Duodenal mucosa (tissue), 2 donors: ENCODE results near the gene HOXD8.

ENCODE experiments used
- H3K27ac ChIP-seq: one replicate; pipeline ENCODE4 v1.7.0; 2013; ENCODE audit warnings: low read depth, low read length
- H3K27me3 ChIP-seq, 2 donors: one replicate each; pipeline ENCODE4 v1.7.0; 2013; ENCODE audit warnings: low read length in 2 of 2, control low read depth in 1 of 2; ENCODE audit not compliant: insufficient read depth in 2 of 2, control insufficient read depth in 1 of 2
- H3K36me3 ChIP-seq, 2 donors: one replicate each; pipeline ENCODE4 v1.7.0; 2013; ENCODE audit warnings: low read length in 2 of 2, control low read depth in 1 of 2; ENCODE audit not compliant: insufficient read depth in 2 of 2, control insufficient read depth in 1 of 2
- H3K4me1 ChIP-seq, 2 donors: one replicate each; pipeline ENCODE4 v1.7.0; 2013; ENCODE audit warnings: low read length in 2 of 2, control low read depth in 1 of 2; ENCODE audit not compliant: insufficient read depth in 2 of 2, control insufficient read depth in 1 of 2
- H3K4me3 ChIP-seq, 2 donors: one replicate each; pipeline ENCODE4 v1.7.0; 2013; ENCODE audit warnings: low read length in 2 of 2, low read depth in 1 of 2
- H3K9ac ChIP-seq, 2 donors: one replicate each; pipeline ENCODE4 v1.7.0; 2013; ENCODE audit warnings: low read length in 2 of 2, low read depth in 1 of 2
- H3K9me3 ChIP-seq, 2 donors: one replicate each; pipeline ENCODE4 v1.7.0; 2013; ENCODE audit warnings: low read length in 2 of 2, control low read depth in 1 of 2; ENCODE audit not compliant: control insufficient read depth in 1 of 2

HOXD8 gene

GRCh38 chr2:176110415-176111308, 18.8 kb upstream of the HOXD8 start:
- H3K4me1 ChIP-seq: peaks cover 0 to 5% of the 10 kb centered on the region in 2 donors
- H3K27me3 ChIP-seq: peaks cover 85 to 92% of the 10 kb centered on the region in 2 donors
- H3K9me3 ChIP-seq: no peaks in the 10 kb centered on the region
- H3K27ac ChIP-seq: no peak overlapping the region
- no peaks in the 10 kb centered on the region for H3K36me3 ChIP-seq
- H3K4me3 ChIP-seq: no peak overlapping the region
- H3K9ac ChIP-seq: no peak overlapping the region

- Histone ChIP-seq H3K4me3 (no peak overlapping the region), H3K4me1 (peaks cover 0 to 5% of the 10 kb centered on the region in 2 donors), H3K27ac (no peak overlapping the region), H3K27me3 (peaks cover 84 to 92% of the 10 kb centered on the region in 2 donors), H3K9ac (no peak overlapping the region), H3K36me3 (no peaks in the 10 kb centered on the region), H3K9me3 (no peaks in the 10 kb centered on the region)
Measured at GRCh38 chr2:176111309-176111663, 18.2 kb upstream of the HOXD8 start.

DNA sequence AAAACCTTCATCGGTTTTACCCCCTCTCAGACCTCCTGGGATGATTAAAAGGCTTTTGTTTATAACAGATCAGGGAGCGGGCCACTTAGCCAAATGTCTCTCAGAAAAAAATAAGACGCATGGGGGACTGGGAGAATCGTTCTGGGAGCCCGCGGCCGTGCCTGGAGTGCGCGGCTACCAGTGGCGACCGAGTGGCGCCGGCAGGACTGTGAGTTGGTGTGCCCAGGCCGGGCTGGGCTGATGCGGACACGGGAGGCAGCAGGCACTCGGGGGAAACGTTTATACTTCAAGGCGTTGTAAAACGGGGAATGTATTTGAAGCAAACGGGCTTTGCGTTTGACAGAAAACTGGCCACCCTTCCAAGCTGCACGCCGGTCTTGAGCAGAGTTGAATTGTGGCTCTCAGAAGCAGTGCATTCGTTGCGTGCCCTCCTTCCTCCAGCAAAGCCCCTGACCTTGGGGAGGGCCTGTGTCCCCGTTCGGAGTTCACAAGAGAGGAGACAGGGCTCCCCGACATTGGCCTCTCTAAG, 17.6 kb upstream of the HOXD8 start:
- H3K36me3 ChIP-seq: no peaks in the 10 kb centered on the region
- no peak overlapping the region for H3K4me3 ChIP-seq
- peaks cover 0 to 4% of the 10 kb centered on the region in 2 donors for H3K4me1 ChIP-seq
- H3K9ac ChIP-seq: no peak overlapping the region
- peak overlapping the region; percentile 10 for H3K27ac ChIP-seq
- H3K27me3 ChIP-seq: peaks cover 87 to 93% of the 10 kb centered on the region in 2 donors
- H3K9me3 ChIP-seq: no peaks in the 10 kb centered on the region

DNA sequence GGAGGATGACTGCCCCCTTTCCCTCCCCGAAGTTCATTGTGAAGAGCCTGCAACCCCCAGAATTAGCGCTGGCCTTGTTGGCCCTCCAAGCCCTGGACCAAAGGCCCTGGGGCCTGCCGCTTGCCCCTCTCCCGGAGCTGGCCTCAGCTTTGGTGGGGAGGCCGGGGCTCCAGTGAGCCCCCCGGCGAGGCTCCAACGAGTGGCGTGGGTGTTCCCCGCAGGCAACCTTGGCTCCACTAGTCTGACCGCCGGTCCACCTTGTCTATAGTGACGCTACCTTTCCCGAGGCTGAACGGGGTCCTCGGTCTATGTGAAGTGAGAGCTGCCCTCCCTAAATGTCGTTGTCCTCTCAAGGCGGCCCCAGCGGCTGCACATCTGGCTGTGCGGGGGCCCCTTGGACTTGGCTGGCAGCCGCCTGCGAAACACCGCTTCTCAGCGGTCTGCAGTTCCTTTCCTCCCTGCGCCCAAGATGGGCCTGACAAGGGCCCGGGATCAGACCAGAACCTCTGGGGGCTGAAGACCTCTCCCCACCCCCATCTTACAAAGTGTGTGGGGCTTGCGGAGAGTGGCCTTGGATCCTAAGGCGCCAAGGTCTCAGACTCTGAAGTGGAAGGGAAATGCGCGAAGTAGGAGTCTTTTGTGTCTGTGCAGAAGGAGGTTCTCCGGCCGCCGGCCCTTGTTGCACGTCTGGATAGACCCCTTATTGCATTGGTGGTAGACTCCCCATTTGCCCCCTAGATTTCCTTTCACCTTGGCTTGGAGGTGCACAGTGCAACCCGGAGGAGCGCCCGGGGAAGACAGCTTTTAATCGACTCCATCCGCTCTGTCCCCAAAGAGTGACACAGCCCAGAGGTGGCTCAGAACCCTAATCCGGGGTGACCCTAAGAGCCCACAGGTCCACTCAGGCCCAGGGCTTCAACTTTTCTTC, 16.9 kb upstream of the HOXD8 start:
- Histone ChIP-seq H3K4me1 (no peaks in the 10 kb centered on the region), H3K36me3 (no peaks in the 10 kb centered on the region), H3K9ac (no peak overlapping the region), H3K27me3 (peaks cover 90 to 96% of the 10 kb centered on the region in 2 donors), H3K27ac (peak overlapping the region; percentile 10), H3K4me3 (no peak overlapping the region), H3K9me3 (no peaks in the 10 kb centered on the region)

DNA sequence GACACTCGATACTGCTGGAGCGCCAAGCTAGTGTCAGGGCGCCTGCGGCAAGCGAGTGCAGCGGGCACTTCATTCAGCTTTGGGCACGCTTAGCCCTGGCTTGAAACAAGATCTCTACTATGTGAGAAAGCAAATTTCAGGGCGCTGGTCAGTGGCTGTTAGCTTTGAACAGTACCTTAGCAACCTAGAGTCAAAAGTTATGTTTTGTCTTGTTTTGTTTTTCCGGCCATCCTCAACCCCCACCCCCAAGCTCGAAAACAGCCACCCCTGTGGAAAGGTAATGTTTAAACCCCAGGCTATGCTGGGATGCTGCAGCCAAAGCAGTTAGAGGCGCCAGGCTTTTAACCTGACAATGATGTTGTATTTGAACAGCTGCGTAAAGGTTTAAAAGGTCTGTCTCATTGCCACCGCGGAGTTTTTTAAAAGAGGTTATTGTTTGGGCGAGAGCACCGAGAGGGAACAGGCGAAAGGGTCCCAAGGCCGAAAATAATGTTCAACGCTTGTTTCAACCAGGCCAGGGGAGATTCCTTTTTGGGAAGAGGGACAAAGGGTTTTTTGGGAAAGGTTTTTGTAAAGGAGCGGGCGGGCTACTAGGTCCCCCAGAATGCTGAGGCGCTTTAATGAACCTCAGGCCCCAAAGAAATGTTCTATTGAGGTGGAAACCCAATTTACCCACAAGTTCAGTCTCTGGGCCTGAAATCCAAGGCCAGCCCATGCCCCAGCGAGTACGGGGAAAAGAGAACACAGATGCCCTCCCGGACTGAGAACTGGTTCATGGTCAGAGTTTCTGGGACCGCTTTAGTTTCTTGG, 15.2 kb upstream of the HOXD8 start:
- Histone ChIP-seq H3K4me1 (no peaks in the 10 kb centered on the region), H3K9me3 (no peaks in the 10 kb centered on the region), H3K9ac (no peak overlapping the region), H3K4me3 (no peak overlapping the region), H3K36me3 (no peaks in the 10 kb centered on the region), H3K27me3 (peaks cover 93 to 99% of the 10 kb centered on the region in 2 donors), H3K27ac (no peak overlapping the region)

DNA sequence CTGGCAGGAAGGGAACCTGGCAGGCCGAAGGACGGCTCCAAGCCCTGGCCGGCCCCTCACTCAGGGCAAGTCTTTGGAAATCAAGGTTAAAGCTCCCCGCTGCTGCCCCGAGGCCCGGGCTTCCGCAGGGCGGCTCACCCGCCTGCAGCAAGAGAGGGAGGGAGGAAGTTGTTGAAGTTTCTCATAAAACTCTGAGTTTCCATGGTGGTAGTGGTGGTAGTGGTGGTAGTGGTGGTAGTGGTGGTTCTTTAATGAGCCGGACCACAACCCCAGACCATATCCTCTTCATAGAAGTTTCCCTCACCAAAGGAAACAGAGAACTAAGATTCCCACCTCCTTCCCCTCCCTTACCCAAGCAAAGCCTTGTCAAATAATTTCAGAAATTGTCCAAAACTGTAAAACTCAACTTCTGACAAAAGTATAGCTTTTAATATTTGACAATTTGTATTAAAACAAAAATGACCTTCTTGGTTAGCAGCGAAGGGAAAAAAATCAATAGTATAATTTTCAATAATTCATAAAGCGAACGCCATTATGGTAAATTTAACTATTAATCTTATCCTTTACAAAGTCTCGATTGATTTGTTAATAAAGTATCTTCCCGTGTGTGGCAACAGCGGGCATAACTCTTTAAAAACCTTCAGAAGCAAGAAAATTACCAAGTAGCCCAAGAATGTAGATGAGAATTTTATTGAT, 14.4 kb upstream of the HOXD8 start:
- Histone ChIP-seq H3K4me1 (no peaks in the 10 kb centered on the region), H3K4me3 (no peak overlapping the region), H3K27ac (no peak overlapping the region), H3K27me3 (peaks cover 93 to 97% of the 10 kb centered on the region in 2 donors), H3K36me3 (no peaks in the 10 kb centered on the region), H3K9ac (no peak overlapping the region), H3K9me3 (no peaks in the 10 kb centered on the region)

DNA sequence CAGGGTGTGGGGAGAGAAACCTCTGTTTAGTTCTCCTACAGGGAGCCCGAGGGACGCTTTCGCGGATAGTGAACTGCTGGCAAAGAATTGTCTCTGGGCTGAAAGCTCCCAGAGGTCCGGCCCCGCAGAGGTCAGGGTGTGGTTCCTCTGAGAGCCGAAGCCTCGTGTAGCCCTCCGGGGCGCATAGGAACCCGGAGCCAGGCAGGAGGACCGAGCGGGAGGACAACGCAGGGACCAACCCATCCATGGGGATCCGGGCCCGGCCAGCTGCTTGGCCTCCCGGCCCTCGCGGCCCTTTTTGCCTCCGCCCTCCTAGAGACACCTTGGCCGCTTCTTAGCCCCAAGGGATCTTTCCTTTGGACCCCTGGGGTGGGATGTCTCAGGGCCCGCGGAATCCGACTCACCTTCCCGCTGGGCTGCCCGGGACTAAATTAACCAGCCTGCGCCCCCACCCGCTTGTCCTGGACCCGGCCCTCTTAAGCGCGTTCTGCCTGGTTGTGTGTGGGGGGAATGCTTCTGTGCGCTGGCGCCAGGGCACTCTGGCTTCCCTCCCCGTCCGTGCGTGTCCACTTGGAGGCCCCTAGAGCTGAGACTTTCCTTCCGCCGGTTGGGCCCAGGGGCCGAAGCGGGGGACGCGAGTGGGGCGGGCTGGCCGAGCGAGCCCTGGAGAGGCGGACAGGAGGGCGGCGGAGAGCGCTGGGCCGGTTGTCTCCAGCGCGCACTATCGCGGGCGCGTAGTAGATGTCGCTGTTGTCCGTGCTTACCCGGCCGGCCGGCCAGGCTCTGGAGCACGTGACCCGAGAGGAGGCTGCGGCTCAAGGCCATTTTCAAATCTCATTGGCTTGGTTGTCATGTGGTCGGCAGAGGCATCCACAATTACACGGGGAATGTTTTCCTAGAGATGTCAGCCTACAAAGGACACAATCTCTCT, 13.4 kb upstream of the HOXD8 start, which contains the start of gene HOXD10:
Gene HOXD10 (plus strand): TSS at position 896 of the 931 bp plus-strand sequence. CDS start 56 bp downstream, outside the sequence.
- Histone ChIP-seq H3K9me3 (no peaks in the 10 kb centered on the region), H3K4me3 (no peak within 1 kb of the TSS), H3K36me3 (no peaks in the 10 kb centered on the region), H3K9ac (no peak within 1 kb of the TSS), H3K27ac (peak within 1 kb of the TSS; percentile 6), H3K27me3 (peaks cover 93 to 97% of the 10 kb centered on the region in 2 donors), H3K4me1 (no peaks in the 10 kb centered on the region)

- H3K4me1 ChIP-seq: no peaks in the 10 kb centered on the region
- H3K27ac ChIP-seq: peak overlapping the region; percentile 6
- H3K9ac ChIP-seq: no peak overlapping the region
- H3K27me3 ChIP-seq: peaks cover 93 to 97% of the 10 kb centered on the region in 2 donors
- no peak overlapping the region for H3K4me3 ChIP-seq
- H3K36me3 ChIP-seq: no peaks in the 10 kb centered on the region
- H3K9me3 ChIP-seq: no peaks in the 10 kb centered on the region
Measured at GRCh38 chr2:176117162-176117822, 12.2 kb upstream of the HOXD8 start.
